IPS-NIHi7 (cell line): ENCODE results near the gene SCAF11.
"Not testable (repeated sequence)": the region's sequence is repeated elsewhere in the genome, so short reads cannot be mapped to it uniquely, and the experiment has no call there.

Experiments
- DNase-seq: peaks from one replicate; pipeline ENCODE4 v3.0.0; 2012; ENCODE audit warnings: mixed read lengths; ENCODE audit errors: extremely low spot score

The SCAF11 gene

GRCh38 chr12:45990468-45991283, at the start of gene SCAF11:
TSS of gene SCAF11 (minus strand) at chr12:45990574. CDS start at chr12:45964167, 26,407 bp downstream.
- peak; percentile 95 for DNase-seq

GRCh38 chr12:46037066-46037465, 46.7 kb upstream of the SCAF11 start:
- not testable (repeated sequence) for DNase-seq

GRCh38 chr12:46027172-46027571, 36.8 kb upstream of the SCAF11 start:
- no peak for DNase-seq

- DNase-seq, result no peak
These were observed 33.7 kb upstream of the SCAF11 start for GRCh38 chr12:46024099-46024498.

GRCh38 chr12:46020768-46021167, 30.4 kb upstream of the SCAF11 start:
- no peak for DNase-seq

- DNase-seq, result not testable (repeated sequence)
These were observed 28.3 kb upstream of the SCAF11 start for GRCh38 chr12:46018712-46019111.

GRCh38 chr12:46017866-46018375, 27.5 kb upstream of the SCAF11 start:
- not testable (repeated sequence) for DNase-seq

- peak; percentile 10 for DNase-seq
These were observed 15.4 kb upstream of the SCAF11 start for GRCh38 chr12:46005823-46006222.

GRCh38 chr12:46005151-46005797, 14.9 kb upstream of the SCAF11 start:
- DNase-seq, result no peak

GRCh38 chr12:46004715-46005114, 14.3 kb upstream of the SCAF11 start:
- DNase-seq, result no peak

- not testable (repeated sequence) for DNase-seq
These were observed 9.7 kb upstream of the SCAF11 start for GRCh38 chr12:46000076-46000475.

- DNase-seq, result no peak
These were observed 4.4 kb upstream of the SCAF11 start for GRCh38 chr12:45994736-45995135.

- peak; percentile 71 for DNase-seq
These were observed 1.2 kb upstream of the SCAF11 start for GRCh38 chr12:45991284-45992249.

GRCh38 chr12:45989721-45990467, 480 bp downstream of the SCAF11 start:
- peak; percentile 20 for DNase-seq

GRCh38 chr12:45989287-45989686, 1.1 kb downstream of the SCAF11 start:
- no peak for DNase-seq

- no peak for DNase-seq
These were observed 2.1 kb downstream of the SCAF11 start for GRCh38 chr12:45988264-45988663.

GRCh38 chr12:45987340-45987727, 3.0 kb downstream of the SCAF11 start:
- no peak for DNase-seq

GRCh38 chr12:45986641-45987339, 3.6 kb downstream of the SCAF11 start:
- no peak for DNase-seq

GRCh38 chr12:45981075-45981837, 9.1 kb downstream of the SCAF11 start:
- no peak for DNase-seq

GRCh38 chr12:45980540-45980939, 9.8 kb downstream of the SCAF11 start:
- no peak for DNase-seq
